ENCODE measurements around the gene TERT.

Gene TERT

GRCh38 chr5:1216918-1217295, 78.0 kb downstream of the TERT start:
- no peaks in the 10 kb centered on the region for H3K27me3 ChIP-seq (ENCODE audit: control insufficient read depth in 1 of 2, insufficient read depth in 2 of 2, low read length in 2 of 2)
- no peaks in the 10 kb centered on the region for H3K4me1 ChIP-seq (ENCODE audit: insufficient read depth, low read length)
- H3K4me3 ChIP-seq (ENCODE audit: low read depth in 1 of 2, low read length in 2 of 2): no peak overlapping the region
- H3K27ac ChIP-seq (ENCODE audit: low read depth, low read length): no peak overlapping the region
- H3K9me3 ChIP-seq (ENCODE audit: low read length): no peaks in the 10 kb centered on the region
- H3K9ac ChIP-seq (ENCODE audit: low read length): no peak overlapping the region
- no peaks in the 10 kb centered on the region for H3K36me3 ChIP-seq (ENCODE audit: insufficient read depth, low read length)

- H3K27me3 ChIP-seq (ENCODE audit: control insufficient read depth in 1 of 2, insufficient read depth in 2 of 2, low read length in 2 of 2): no peaks in the 10 kb centered on the region
- H3K9ac ChIP-seq (ENCODE audit: low read length): no peak overlapping the region
- no peak overlapping the region for H3K4me3 ChIP-seq (ENCODE audit: low read depth in 1 of 2, low read length in 2 of 2)
- H3K36me3 ChIP-seq (ENCODE audit: insufficient read depth, low read length): no peaks in the 10 kb centered on the region
- H3K9me3 ChIP-seq (ENCODE audit: low read length): no peaks in the 10 kb centered on the region
- no peaks in the 10 kb centered on the region for H3K4me1 ChIP-seq (ENCODE audit: insufficient read depth, low read length)
- H3K27ac ChIP-seq (ENCODE audit: low read depth, low read length): no peak overlapping the region
These were observed 78.5 kb downstream of the TERT start for GRCh38 chr5:1216211-1216917.

GRCh38 chr5:1215320-1216096, 79.4 kb downstream of the TERT start:
- H3K9me3 ChIP-seq (ENCODE audit: low read length): no peaks in the 10 kb centered on the region
- H3K4me1 ChIP-seq (ENCODE audit: insufficient read depth, low read length): no peaks in the 10 kb centered on the region
- H3K9ac ChIP-seq (ENCODE audit: low read length): no peak overlapping the region
- no peaks in the 10 kb centered on the region for H3K36me3 ChIP-seq (ENCODE audit: insufficient read depth, low read length)
- H3K27me3 ChIP-seq (ENCODE audit: control insufficient read depth in 1 of 2, insufficient read depth in 2 of 2, low read length in 2 of 2): no peaks in the 10 kb centered on the region
- H3K27ac ChIP-seq (ENCODE audit: low read depth, low read length): no peak overlapping the region
- no peak overlapping the region for H3K4me3 ChIP-seq (ENCODE audit: low read depth in 1 of 2, low read length in 2 of 2)

- Histone ChIP-seq H3K4me1 (ENCODE audit: insufficient read depth, low read length) (no peaks in the 10 kb centered on the region), H3K9me3 (ENCODE audit: low read length) (no peaks in the 10 kb centered on the region), H3K36me3 (ENCODE audit: insufficient read depth, low read length) (no peaks in the 10 kb centered on the region), H3K27ac (ENCODE audit: low read depth, low read length) (no peak overlapping the region), H3K4me3 (ENCODE audit: low read depth in 1 of 2, low read length in 2 of 2) (no peak overlapping the region), H3K9ac (ENCODE audit: low read length) (no peak overlapping the region), H3K27me3 (ENCODE audit: control insufficient read depth in 1 of 2, insufficient read depth in 2 of 2, low read length in 2 of 2) (no peaks in the 10 kb centered on the region)
These were observed 80.0 kb downstream of the TERT start for GRCh38 chr5:1214936-1215220.

GRCh38 chr5:1214163-1214935, 80.5 kb downstream of the TERT start:
- Histone ChIP-seq H3K27me3 (ENCODE audit: control insufficient read depth in 1 of 2, insufficient read depth in 2 of 2, low read length in 2 of 2) (no peaks in the 10 kb centered on the region), H3K9ac (ENCODE audit: low read length) (no peak overlapping the region), H3K4me3 (ENCODE audit: low read depth in 1 of 2, low read length in 2 of 2) (no peak overlapping the region), H3K4me1 (ENCODE audit: insufficient read depth, low read length) (no peaks in the 10 kb centered on the region), H3K36me3 (ENCODE audit: insufficient read depth, low read length) (no peaks in the 10 kb centered on the region), H3K9me3 (ENCODE audit: low read length) (no peaks in the 10 kb centered on the region), H3K27ac (ENCODE audit: low read depth, low read length) (no peak overlapping the region)

GRCh38 chr5:1213508-1214162, 81.2 kb downstream of the TERT start:
- no peaks in the 10 kb centered on the region for H3K36me3 ChIP-seq (ENCODE audit: insufficient read depth, low read length)
- no peak overlapping the region for H3K27ac ChIP-seq (ENCODE audit: low read depth, low read length)
- no peak overlapping the region for H3K9ac ChIP-seq (ENCODE audit: low read length)
- no peaks in the 10 kb centered on the region for H3K9me3 ChIP-seq (ENCODE audit: low read length)
- no peaks in the 10 kb centered on the region for H3K27me3 ChIP-seq (ENCODE audit: control insufficient read depth in 1 of 2, insufficient read depth in 2 of 2, low read length in 2 of 2)
- H3K4me3 ChIP-seq (ENCODE audit: low read depth in 1 of 2, low read length in 2 of 2): no peak overlapping the region
- H3K4me1 ChIP-seq (ENCODE audit: insufficient read depth, low read length): no peaks in the 10 kb centered on the region

- H3K4me1 ChIP-seq (ENCODE audit: insufficient read depth, low read length): no peaks in the 10 kb centered on the region
- H3K27me3 ChIP-seq (ENCODE audit: control insufficient read depth in 1 of 2, insufficient read depth in 2 of 2, low read length in 2 of 2): no peaks in the 10 kb centered on the region
- H3K9ac ChIP-seq (ENCODE audit: low read length): no peak overlapping the region
- no peak overlapping the region for H3K4me3 ChIP-seq (ENCODE audit: low read depth in 1 of 2, low read length in 2 of 2)
- H3K27ac ChIP-seq (ENCODE audit: low read depth, low read length): no peak overlapping the region
- no peaks in the 10 kb centered on the region for H3K36me3 ChIP-seq (ENCODE audit: insufficient read depth, low read length)
- H3K9me3 ChIP-seq (ENCODE audit: low read length): no peaks in the 10 kb centered on the region
These were observed 82.0 kb downstream of the TERT start for GRCh38 chr5:1212881-1213280.

- H3K9ac ChIP-seq (ENCODE audit: low read length): no peak overlapping the region
- no peaks in the 10 kb centered on the region for H3K9me3 ChIP-seq (ENCODE audit: low read length)
- H3K36me3 ChIP-seq (ENCODE audit: insufficient read depth, low read length): no peaks in the 10 kb centered on the region
- H3K4me3 ChIP-seq (ENCODE audit: low read depth in 1 of 2, low read length in 2 of 2): no peak overlapping the region
- H3K27me3 ChIP-seq (ENCODE audit: control insufficient read depth in 1 of 2, insufficient read depth in 2 of 2, low read length in 2 of 2): no peaks in the 10 kb centered on the region
- no peak overlapping the region for H3K27ac ChIP-seq (ENCODE audit: low read depth, low read length)
- H3K4me1 ChIP-seq (ENCODE audit: insufficient read depth, low read length): no peaks in the 10 kb centered on the region
These were observed 82.6 kb downstream of the TERT start for GRCh38 chr5:1212271-1212670.

GRCh38 chr5:1211701-1212100, 83.2 kb downstream of the TERT start:
- H3K4me3 ChIP-seq (ENCODE audit: low read depth in 1 of 2, low read length in 2 of 2): no peak overlapping the region
- H3K36me3 ChIP-seq (ENCODE audit: insufficient read depth, low read length): no peaks in the 10 kb centered on the region
- no peaks in the 10 kb centered on the region for H3K4me1 ChIP-seq (ENCODE audit: insufficient read depth, low read length)
- no peak overlapping the region for H3K27ac ChIP-seq (ENCODE audit: low read depth, low read length)
- no peak overlapping the region for H3K9ac ChIP-seq (ENCODE audit: low read length)
- no peaks in the 10 kb centered on the region for H3K9me3 ChIP-seq (ENCODE audit: low read length)
- no peaks in the 10 kb centered on the region for H3K27me3 ChIP-seq (ENCODE audit: control insufficient read depth in 1 of 2, insufficient read depth in 2 of 2, low read length in 2 of 2)

GRCh38 chr5:1210832-1211251, 84.0 kb downstream of the TERT start:
- H3K27ac ChIP-seq (ENCODE audit: low read depth, low read length): no peak overlapping the region
- H3K9ac ChIP-seq (ENCODE audit: low read length): no peak overlapping the region
- no peak overlapping the region for H3K4me3 ChIP-seq (ENCODE audit: low read depth in 1 of 2, low read length in 2 of 2)
- no peaks in the 10 kb centered on the region for H3K9me3 ChIP-seq (ENCODE audit: low read length)
- H3K4me1 ChIP-seq (ENCODE audit: insufficient read depth, low read length): no peaks in the 10 kb centered on the region
- H3K36me3 ChIP-seq (ENCODE audit: insufficient read depth, low read length): no peaks in the 10 kb centered on the region
- peaks cover 0 to 7% of the 10 kb centered on the region in 2 donors for H3K27me3 ChIP-seq (ENCODE audit: control insufficient read depth in 1 of 2, insufficient read depth in 2 of 2, low read length in 2 of 2)

All from muscle layer of colon (tissue), 2 donors.